OCI-LY1 (cell line): ENCODE results near the gene PLXNA2.

Experiments
- EZH2 ChIP-seq: fragments of 200-600 bp; sonication (generic), shearing (Covaris generic); IDR thresholded peaks from 2 replicates; pipeline ENCODE4 v1.8.0; 2017; ENCODE audit warnings: borderline replicate concordance, mixed run types, mild to moderate bottlenecking, antibody characterized with exemption, low read length, moderate library complexity, mixed read lengths
- TF ChIP-seq, protein P1 (sequence below): fragments of 200-600 bp; sonication (generic), shearing (Covaris generic); IDR thresholded peaks from 2 replicates; pipeline ENCODE4 v1.5.1; 2017; ENCODE audit warnings: mild to moderate bottlenecking, antibody characterized with exemption, low read length, moderate library complexity, mixed read lengths

DNA sequence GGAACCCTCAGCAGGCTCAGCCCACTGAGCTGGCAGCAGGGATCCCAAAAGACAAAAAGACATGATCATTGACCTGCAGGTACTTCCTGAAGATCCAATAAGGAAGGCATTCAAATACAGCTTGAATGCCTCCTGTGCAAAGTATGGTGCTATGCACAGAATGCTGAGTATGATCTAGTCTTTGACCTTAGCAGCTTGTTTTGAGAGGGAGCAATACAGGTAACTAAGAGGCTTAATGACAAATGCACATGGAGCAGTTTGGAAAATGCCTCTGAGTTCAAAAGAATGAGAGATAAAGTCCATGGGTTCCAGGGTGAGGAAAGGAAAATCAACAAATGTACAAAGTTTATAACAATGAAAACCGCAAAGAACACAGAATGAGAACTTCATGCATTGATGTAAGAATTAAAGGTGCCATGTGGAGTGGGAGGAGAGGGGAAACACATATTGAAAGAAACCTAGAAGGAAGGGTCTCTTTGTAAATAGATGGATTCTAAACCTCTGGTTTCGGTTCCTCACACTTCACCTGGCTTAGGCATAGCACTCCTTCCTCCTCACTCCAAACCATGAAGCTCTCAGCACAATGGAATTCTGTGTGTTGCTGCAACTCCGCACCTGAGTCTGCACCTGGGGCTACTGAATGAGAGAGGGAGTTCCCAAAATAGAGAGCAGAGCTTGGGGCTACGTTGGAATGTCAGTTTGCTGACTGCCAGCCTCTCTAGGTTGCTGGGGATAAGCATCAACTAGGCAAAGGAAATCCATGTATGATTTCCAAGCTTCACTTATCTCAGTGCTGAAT lies 77.6 kb downstream of the PLXNA2 start:
- TF ChIP-seq, protein P1, sequence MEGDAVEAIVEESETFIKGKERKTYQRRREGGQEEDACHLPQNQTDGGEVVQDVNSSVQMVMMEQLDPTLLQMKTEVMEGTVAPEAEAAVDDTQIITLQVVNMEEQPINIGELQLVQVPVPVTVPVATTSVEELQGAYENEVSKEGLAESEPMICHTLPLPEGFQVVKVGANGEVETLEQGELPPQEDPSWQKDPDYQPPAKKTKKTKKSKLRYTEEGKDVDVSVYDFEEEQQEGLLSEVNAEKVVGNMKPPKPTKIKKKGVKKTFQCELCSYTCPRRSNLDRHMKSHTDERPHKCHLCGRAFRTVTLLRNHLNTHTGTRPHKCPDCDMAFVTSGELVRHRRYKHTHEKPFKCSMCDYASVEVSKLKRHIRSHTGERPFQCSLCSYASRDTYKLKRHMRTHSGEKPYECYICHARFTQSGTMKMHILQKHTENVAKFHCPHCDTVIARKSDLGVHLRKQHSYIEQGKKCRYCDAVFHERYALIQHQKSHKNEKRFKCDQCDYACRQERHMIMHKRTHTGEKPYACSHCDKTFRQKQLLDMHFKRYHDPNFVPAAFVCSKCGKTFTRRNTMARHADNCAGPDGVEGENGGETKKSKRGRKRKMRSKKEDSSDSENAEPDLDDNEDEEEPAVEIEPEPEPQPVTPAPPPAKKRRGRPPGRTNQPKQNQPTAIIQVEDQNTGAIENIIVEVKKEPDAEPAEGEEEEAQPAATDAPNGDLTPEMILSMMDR: no peak
- TF ChIP-seq EZH2: no peak
